ENCODE results near the gene TDP2.
"Not testable (repeated sequence)": the region's sequence is repeated elsewhere in the genome, so short reads cannot be mapped to it uniquely, and the experiment has no call there.

The TDP2 gene

DNA sequence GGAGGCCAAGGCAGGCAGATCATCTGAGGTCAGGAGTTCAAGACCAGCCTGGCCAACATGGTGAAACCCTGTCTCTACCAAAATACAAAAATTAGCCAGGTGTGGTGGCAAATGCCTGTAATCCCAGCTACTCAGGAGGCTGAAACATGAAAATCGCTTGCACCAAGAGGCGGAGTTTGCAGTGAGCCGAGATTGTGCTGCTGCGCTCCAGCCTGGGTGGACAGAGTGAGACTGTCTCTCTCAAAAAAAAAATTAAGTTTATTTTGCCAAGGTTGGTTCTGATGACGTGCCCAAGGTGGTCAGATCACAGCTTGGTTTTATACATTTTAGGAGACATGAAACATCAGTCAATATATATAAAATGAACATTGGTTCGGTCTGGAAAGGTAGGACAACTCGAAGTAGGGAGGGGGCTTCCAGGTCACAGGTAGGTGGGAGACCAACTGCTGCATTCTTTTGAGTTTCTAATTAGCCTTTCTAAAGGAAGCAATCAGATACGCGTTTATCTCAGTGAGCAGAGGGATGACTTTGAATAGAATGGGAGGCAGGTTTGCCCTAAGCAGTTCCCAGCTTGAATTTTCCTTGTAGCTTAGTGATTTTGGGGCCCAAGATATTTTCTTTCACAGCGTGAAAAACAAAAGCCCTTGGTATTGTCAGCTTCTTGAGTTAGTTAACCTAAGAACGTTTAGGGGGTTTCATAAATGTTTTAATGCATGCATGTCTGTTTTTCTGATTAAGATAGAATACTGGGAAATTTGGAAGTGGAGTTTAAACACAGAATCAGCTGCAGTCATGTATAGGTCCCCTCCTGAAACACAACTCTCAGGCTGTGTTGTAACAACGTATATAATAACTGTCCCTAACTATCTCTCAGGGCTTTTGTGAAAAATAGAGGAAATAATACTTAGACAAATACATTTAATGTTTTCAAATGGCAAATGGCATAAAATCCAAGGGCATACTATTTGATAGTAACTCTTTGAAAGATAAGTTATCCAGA is 16.9 kb upstream of the TDP2 start:
- DNase-seq, result no peak

DNA sequence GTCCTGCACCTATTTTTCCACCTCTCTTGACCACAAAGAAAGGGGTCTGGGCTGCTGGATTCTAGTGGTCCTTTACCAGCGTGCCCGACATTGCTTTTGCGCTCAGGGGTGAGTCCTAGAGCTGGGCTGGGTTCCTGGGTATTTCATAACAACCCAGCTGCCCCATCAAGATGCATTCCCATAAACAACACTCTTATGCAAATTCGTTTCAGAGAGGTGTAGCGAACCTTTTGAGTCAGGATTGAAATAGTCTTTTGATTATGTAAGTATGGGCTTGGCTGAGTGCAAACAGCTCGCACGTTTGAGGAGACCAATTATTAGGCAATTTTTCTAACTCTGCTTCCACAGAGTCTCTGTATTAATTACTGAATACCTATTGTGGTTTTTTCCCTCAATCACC is 13.9 kb upstream of the TDP2 start:
- DNase-seq, result no peak

DNA sequence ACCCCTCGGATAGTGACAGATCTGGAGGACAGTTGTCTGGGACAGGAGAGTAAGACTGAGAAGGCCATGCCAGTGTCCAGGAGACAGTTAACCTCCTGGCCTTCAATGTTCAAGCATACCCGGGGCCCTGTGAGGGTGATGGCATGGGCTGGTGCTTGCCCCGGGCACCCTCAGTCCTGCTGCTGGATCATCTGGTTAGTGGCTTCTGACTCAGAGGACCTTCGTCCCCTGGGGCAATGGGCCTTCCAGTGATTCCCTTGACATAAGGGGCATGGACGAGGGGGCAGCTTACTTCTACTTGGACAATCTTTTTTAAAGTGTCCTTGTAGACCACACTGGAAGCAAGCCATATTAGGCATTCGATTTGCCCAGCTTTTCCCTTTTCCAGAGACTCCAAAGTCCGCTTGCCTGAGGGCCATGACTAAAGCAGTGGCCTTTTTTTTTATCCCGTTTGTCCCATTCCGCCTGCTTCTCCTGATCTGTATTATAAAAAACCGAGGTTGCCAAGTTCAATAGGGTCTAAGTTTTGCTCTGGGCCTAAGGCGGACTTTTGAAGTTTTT is 12.2 kb upstream of the TDP2 start:
- not testable (repeated sequence) for DNase-seq

DNA sequence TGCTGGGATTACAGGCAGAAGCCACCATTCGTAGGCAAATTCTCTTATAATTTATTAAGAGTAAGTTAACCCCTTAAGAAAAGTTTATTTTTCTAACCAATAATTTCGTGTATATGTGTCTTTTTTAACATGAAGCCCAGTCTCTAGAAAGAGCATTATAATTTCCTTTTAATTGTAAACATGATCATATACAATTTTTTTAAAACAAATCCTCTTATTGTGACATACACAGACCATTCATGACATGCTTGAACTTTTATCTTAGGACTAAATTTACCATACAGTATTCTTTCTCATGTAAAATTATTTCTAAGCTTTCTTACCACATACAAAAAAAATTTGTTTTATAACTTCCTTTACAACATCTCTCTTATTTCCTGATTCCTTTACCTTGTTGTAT is 6.9 kb upstream of the TDP2 start:
- no peak for DNase-seq

DNA sequence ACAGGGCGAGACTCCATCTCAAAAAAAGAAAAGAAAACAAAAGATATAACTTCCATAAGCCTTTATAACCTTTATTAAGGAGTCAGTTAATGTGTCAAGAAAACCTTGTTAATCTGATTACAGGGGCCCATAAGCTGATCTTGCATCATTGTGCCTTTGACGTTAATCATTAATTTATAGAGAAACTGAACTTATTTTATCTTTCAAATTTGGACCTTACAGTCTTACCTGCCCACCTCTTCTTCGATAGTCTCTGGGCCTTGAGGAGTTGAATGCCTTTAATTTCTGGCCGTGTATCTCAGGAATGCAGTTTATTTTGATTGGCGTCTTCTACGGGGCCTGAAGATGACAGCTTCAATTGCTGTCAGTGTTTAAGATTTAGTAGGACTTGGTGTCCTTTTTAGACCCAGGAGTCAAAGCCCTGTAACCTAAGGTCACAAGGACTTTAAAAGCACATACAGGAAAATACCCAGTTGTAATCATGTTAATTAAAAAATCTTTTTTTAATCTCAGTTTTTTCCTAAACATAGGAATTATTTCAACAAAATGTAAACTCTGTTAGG is 6.0 kb upstream of the TDP2 start:
- DNase-seq, result no peak

DNA sequence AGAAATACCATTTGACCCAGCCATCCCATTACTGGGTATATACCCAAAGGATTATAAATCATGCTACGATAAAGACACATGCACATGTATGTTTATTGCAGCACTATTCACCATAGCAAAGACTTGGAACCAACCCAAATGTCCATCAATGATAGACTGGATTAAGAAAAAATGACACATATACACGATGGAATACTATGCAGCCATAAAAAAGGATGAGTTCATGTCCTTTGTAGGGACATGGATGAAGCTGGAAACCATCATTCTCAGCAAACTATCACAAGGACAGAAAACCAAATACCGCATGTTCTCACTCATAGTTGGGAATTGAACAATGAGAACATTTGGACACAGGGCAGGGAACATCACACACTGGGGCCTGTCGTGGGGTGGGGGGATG is 4.4 kb upstream of the TDP2 start:
- DNase-seq, result not testable (repeated sequence)

DNA sequence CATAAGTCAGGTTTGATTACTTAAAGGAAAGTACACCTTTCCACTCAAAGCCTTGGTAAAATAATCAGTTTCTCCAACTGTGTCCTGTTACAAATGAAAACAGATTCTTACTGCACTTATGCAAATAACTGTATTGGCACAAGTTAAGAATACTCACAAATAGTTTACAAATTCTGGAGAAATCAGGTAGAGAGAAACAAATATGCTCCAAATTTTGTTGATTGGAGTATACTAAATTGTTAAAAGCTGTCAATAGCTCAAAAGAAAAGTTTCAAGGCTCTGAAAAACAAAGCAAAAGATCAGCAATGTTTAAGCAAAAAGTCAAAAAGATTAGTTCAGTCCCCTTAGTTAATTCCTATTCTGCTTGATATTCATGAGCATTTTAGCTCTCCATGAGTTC is 3.8 kb upstream of the TDP2 start:
- DNase-seq, result not testable (repeated sequence)

DNA sequence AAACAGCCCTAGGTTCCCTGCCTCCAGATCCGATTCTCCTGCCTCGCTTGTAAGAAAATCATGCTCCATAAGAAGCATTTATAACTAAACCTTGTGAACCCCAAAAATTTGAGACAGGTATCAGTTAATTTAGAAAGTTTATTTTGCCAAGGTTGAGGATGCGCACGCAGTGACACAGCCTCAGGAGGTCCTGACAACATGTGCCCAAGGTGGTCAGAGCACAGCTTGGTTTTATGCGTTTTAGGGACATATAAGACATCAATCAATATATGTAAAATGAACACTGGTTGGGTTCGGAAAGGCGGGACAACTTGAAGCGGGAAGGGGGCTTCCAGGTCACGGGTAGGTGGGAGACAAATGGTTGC is 2.3 kb upstream of the TDP2 start:
- no peak for DNase-seq

DNA sequence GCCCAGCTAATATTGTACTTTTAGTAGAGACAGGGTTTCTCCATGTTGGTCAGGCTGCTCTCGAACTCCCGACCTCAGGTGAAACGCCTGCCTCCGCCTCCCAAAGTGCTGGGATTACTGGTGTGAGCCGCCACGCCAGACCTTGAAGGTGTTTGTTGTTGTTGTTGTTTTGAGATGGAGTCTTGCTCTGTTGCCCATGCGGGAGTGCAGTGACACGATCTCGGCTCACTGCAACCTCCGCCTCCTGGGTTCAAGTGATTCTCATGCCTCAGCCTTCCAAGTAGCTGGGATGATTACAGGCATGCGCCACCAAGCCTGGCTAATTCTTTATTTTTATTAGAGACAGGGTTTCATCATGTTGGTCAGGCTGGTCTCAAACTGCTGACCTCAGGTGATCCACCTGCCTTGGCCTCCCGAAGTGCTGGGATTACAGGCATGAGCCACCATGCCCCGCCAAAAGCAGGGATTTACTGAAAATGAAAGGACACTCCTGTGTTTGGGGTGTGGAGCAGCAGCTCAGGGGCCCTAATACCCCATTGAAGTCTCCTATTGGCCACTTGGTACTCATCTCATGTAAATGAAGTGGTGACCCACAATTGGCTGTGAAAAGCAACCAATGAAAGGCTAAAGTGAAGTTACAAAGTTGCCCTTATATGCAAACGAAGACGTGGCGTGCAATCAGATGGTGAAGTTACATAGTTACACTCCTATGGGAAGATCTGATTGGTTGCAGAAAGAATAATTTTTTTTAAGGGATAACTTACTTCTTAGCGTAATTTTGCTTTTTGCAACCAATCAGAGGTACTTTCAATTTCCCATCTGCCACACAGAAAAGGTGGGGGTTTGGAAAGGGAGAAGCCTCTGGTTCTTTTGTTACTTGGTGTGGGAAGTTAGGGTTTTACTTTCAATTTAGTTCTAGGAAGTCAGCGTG is 1.6 kb upstream of the TDP2 start:
- DNase-seq, result not testable (repeated sequence)

DNA sequence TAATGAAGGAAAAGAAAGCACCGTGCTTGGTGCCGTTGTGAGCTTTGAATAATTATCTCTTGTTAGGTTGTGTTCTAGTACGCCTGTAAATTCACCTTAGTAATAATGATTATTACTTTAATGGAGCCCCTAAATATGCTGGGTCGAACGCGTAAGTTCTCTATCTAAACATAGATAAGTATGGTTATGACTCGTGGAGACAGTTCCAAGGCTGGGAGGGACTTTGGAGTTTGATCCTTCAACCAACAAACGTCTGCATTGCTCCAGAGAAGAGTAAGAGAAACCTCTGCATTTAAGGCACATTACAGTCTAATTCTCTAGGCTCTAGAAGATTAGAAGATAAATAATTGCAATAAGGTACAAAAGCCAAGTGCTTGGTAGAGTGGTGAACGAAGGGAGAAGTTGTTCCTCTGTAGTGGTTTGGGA is 692 bp upstream of the TDP2 start:
- DNase-seq, result no peak

DNA sequence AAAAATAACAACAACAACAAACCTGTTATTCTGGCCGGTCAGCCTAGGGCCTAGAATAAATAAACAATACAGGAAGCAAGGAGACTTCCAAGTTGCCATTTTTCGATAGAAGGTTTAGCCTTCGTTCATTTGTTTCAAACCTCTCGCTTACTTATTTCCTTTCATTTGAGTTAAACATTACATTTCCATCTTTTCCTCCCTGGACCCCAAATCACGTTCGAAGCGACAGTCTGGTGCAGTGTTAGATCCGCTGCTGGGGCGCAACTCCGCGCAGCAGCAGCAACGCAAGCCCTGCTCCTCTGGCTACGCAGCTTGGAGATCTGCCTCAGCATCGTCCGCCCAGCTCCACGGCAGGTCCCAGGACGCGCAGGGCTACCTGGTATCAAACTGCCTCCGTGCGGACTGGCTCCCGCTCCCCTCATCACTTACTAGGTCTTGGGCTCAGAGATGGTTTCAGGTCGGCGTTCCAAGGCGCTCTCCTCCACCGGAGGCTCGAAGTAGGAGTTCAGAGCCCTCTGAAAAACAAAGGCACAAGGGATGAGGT is 530 bp downstream of the TDP2 start:
- DNase-seq, result peak in 31 of 56 donors; percentile 11 to 77 (median 57)

DNA sequence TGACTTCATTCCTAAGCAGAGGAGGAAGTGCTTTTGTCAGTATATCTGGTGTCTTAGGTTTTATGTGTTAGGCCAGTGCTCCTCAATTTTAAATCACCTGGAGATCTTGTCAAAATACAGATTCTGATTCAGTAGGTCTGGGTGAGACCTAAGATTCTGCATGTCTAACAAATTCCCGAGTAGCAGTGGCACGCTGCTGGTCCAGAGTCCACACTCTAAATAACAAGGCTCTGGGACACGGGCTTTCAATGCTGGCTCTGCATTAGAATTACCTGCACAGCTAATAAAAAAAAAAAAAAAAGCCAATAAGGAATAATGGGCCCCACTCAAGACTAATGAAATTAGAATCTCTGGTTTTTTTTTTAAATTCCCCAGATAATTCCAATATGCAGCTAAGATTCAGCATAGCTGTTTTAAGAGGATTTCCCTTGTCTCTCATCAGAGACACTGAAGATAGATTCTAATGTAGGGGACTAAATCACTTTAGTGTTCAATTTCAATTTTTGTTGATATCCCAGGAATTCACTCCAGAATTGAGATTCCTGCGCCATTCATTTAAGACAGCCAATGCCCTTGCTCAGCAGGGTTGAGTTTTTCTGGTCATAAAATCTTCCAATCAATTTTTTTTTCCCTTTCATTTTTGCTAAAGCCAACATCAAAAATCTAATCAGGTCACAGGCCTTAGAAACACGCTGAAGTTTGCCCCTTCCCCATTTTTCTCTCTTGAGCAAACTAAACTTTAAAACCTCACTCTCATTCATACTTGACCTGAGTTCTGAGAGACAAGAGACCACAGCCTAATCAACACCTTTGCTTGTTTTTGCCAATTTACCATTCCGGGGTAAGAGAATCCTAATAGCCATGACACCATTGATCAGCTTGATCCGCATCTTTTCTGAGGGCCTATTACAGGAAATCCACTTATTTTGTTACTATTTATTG is 2.4 kb downstream of the TDP2 start:
- DNase-seq, result no peak

DNA sequence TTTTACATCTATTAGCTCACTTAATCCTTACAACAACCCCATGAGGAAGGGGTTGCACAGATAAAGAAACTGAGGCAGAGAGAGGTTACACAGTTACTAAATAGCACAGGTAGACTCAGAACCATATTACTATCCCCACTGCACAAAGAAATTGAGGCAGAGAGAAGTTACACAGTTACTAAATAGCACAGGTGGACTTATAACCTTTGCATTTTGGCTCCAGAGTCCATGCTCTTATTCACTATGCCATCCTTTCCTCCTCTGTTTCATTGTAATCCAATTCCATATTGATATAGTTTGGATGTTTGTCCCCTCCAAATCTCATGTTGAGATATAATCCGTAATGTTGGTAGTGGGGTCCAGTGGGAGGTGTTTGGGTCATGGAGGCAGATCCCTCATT is 3.5 kb downstream of the TDP2 start:
- DNase-seq, result no peak

DNA sequence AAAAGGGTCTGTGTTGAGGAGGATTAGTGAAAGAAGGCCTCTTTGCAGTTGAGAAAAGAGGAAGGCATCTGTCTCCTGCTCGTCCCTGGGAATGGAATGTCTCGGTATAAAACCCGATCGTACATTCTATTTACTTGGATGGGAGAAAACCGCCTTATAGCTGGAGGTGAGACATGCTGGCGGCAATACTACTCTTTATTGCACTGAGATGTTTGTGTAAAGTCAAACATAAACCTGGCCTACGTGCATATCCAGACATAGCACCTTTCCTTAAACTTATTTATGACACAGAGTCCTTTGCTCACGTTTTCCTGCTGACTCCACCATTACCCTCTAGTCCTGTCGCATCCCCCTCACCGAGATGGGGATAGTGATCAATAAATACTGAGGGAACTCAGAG is 4.5 kb downstream of the TDP2 start:
- DNase-seq, result no peak

DNA sequence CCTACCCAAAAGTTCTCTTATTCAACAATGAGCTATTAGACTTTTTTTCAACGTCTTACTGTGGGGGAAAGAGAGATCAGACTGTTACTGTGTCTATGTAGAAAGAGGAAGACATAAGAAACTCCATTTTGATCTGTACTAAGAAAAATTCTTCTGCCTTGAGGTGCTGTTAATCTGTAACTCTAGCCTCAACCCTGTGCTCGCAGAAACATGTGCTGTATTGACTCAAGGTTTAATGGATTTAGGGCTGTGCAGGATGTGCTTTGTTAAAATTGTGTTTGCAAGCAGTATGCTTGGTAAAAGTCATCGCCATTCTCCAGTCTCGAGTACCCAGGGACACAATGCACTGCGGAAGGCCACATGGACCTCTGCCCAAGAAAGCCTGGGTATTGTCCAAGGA is 4.9 kb downstream of the TDP2 start:
- not testable (repeated sequence) for DNase-seq

DNA sequence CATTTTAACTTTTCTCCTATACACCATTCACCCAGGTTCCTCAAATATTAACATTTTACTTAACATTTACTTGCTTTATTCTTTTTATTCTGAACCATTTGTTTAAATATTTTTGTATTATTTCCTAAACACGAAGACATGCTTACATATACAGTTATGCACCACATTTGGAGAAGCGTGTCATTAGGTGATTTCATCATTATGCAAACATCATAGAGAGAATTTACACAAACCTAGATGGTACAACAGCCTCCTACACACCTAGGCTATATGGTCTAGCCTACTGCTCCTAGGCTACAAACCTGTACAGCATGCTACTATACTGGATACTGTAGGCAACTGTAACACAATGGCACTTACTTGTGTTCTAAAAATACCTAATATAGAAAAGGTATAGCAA is 6.6 kb downstream of the TDP2 start:
- no peak for DNase-seq

DNA sequence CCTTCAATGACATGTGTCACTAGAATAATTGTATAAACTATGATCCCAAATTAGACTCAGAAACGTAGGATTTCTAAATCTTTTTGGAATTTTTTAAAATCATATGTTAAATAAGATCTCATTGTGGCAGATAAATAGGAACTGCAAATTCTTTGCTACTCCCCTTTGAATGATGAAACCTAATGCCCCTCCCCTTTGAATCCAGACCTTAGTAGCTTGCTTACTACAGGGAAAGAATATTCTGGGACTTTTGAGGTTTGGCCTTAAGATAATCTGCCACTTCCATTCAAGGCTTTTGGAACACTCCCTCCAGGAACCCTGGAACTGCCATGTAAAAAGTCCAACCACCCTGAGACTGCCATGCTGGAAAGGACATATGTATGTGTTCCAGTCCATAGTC is 7.1 kb downstream of the TDP2 start:
- no peak for DNase-seq

DNA sequence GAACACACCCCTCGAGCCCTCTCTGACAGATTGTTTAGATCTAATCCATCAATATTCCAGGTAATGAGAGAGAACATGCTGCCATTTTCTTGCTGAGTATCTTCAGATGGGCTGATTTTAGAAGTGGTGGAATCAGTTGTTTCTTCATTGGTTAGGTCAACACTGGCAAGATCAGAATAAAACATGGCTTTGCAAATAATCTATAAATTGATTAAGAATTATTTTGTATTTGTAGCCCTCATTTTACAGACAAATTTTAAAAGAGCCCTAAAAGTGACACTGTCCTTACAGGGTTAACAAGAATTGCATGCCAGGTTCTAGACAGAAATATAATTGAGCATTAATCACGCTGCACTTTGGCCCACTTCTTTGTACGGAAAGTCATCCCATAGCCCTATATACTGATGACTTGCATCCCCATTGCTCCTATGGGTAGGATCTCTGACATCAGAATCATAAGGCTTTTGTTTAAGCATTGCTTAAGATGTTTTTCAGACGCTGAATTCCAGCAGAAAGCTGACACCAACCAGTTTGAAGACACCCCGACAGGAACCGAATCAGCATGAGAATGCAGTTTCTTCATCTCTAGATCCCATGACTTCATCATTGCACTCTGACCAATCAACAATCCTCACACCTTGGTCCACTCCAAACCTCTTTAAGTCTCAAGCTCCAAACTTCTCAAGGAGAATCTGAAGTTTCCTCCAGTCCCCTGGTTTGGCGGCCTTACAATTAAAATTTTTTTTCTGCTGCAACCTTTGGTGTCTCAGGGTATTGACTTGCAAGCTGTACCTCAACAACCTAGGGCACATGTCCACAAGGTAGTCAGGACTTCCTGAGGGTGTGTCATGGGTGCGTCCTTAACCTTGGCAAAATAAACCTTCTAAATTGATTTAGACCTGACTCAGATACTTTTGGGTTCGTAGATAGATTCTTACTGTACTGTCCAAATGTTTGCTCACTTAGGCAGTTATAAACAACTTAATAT is 7.8 kb downstream of the TDP2 start:
- no peak for DNase-seq

DNA sequence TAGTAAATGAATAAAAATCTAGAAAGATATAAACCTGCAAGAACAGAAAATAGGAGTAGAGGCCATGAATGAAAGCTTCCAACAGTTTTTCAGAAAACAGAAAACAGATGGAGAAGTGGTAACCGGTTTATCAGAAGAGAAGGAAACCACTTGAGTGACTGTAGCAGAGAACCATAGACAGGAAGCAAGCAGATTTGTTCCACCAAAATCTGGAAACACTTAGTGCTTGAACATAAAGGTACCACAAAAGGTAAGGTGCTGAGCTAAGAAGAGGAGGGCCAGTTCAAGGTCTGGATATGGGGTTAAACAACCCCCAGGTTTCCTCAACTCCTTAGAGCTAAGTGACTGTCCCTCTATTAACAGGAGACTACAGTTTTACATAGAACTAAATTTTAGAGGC is 11.5 kb downstream of the TDP2 start:
- no peak for DNase-seq
